Central memory CD8-positive, alpha-beta T cell (primary cell): ENCODE results near the gene FAM50B.

Experiments
- ATAC-seq: fragments of 150-1000 bp; cut with Tn5 transposase; replicated peaks from 2 replicates; pipeline ENCODE4 v1.10.0; 2022; ENCODE audit warnings: mild to moderate bottlenecking, moderate FRiP score, moderate number of reproducible peaks; ENCODE audit not compliant: poor library complexity, severe bottlenecking; ENCODE audit errors: extremely low read depth
- DNase-seq, 2 donors: peaks; one replicate each; pipeline ENCODE4 v3.0.0; 2021; ENCODE audit warnings: low spot score in 2 of 2
- H3K27ac Mint-ChIP-seq: one replicate; pipeline ENCODE4 v1.8.0; 2022; ENCODE audit warnings: low read depth, mild to moderate bottlenecking, moderate library complexity, mixed read lengths
- H3K27me3 Mint-ChIP-seq: one replicate; pipeline ENCODE4 v1.8.0; 2022; ENCODE audit warnings: mixed read lengths
- H3K36me3 Mint-ChIP-seq: one replicate; pipeline ENCODE4 v1.8.0; 2022; ENCODE audit warnings: mild to moderate bottlenecking, moderate library complexity, mixed read lengths; ENCODE audit not compliant: insufficient read depth
- H3K4me1 Mint-ChIP-seq: one replicate; pipeline ENCODE4 v1.8.0; 2022; ENCODE audit warnings: mixed read lengths
- H3K4me3 Mint-ChIP-seq: one replicate; pipeline ENCODE4 v1.8.0; 2022; ENCODE audit warnings: mild to moderate bottlenecking, moderate library complexity, mixed read lengths
- H3K9me3 Mint-ChIP-seq: one replicate; pipeline ENCODE4 v1.8.0; 2022; ENCODE audit warnings: mixed read lengths

The FAM50B gene

GRCh38 chr6:3848925-3849605, at the start of gene FAM50B:
FAM50B (plus strand) TSS chr6:3849373; CDS start chr6:3849812, 439 bp downstream.
- Mint-ChIP-seq H3K27ac (peak within 1 kb of the TSS; percentile 46), H3K36me3 (peaks cover 9% of the 10 kb centered on the region), H3K4me1 (peaks cover 19% of the 10 kb centered on the region), H3K4me3 (peak within 1 kb of the TSS; percentile 70), H3K9me3 (no peaks in the 10 kb centered on the region), H3K27me3 (no peaks in the 10 kb centered on the region)
- ATAC-seq: peak; percentile 95
- peak; percentile 83 to 86 for DNase-seq

GRCh38 chr6:3799719-3800118, 49.5 kb upstream of the FAM50B start:
- Mint-ChIP-seq H3K9me3 (no peaks in the 10 kb centered on the region), H3K27me3 (peaks cover 10% of the 10 kb centered on the region), H3K36me3 (no peaks in the 10 kb centered on the region), H3K27ac (no peak overlapping the region), H3K4me3 (no peak overlapping the region), H3K4me1 (peaks cover 5% of the 10 kb centered on the region)
- no peak for ATAC-seq
- DNase-seq: no peak

GRCh38 chr6:3800850-3801591, 48.2 kb upstream of the FAM50B start:
- ATAC-seq (no peak), DNase-seq (no peak)
- Mint-ChIP-seq H3K9me3 (no peaks in the 10 kb centered on the region), H3K4me1 (peaks cover 5% of the 10 kb centered on the region), H3K4me3 (no peak overlapping the region), H3K27ac (no peak overlapping the region), H3K36me3 (no peaks in the 10 kb centered on the region), H3K27me3 (peaks cover 10% of the 10 kb centered on the region)

GRCh38 chr6:3801960-3802359, 47.2 kb upstream of the FAM50B start:
- DNase-seq (no peak), ATAC-seq (no peak)
- Mint-ChIP-seq H3K27ac (no peak overlapping the region), H3K9me3 (no peaks in the 10 kb centered on the region), H3K27me3 (peaks cover 10% of the 10 kb centered on the region), H3K4me3 (no peak overlapping the region), H3K36me3 (no peaks in the 10 kb centered on the region), H3K4me1 (peaks cover 5% of the 10 kb centered on the region)

- DNase-seq (no peak), ATAC-seq (no peak)
- Mint-ChIP-seq H3K27ac (no peak overlapping the region), H3K27me3 (peaks cover 20% of the 10 kb centered on the region), H3K4me3 (no peak overlapping the region), H3K4me1 (peaks cover 5% of the 10 kb centered on the region), H3K36me3 (no peaks in the 10 kb centered on the region), H3K9me3 (no peaks in the 10 kb centered on the region)
Observed at GRCh38 chr6:3803627-3804468, 45.3 kb upstream of the FAM50B start.

GRCh38 chr6:3804964-3805363, 44.2 kb upstream of the FAM50B start:
- no peak for ATAC-seq
- peaks cover 5% of the 10 kb centered on the region for H3K4me1 Mint-ChIP-seq
- peaks cover 20% of the 10 kb centered on the region for H3K27me3 Mint-ChIP-seq
- H3K36me3 Mint-ChIP-seq: no peaks in the 10 kb centered on the region
- H3K4me3 Mint-ChIP-seq: no peak overlapping the region
- no peak for DNase-seq
- no peak overlapping the region for H3K27ac Mint-ChIP-seq
- no peaks in the 10 kb centered on the region for H3K9me3 Mint-ChIP-seq

- Mint-ChIP-seq H3K27me3 (peaks cover 23% of the 10 kb centered on the region), H3K36me3 (no peaks in the 10 kb centered on the region), H3K9me3 (no peaks in the 10 kb centered on the region), H3K4me1 (peaks cover 5% of the 10 kb centered on the region), H3K4me3 (no peak overlapping the region), H3K27ac (no peak overlapping the region)
- no peak for DNase-seq
- no peak for ATAC-seq
Observed at GRCh38 chr6:3805448-3806123, 43.6 kb upstream of the FAM50B start.

- H3K4me3 Mint-ChIP-seq: no peak overlapping the region
- H3K9me3 Mint-ChIP-seq: no peaks in the 10 kb centered on the region
- H3K27me3 Mint-ChIP-seq: peaks cover 23% of the 10 kb centered on the region
- ATAC-seq (no peak), DNase-seq (no peak)
- no peaks in the 10 kb centered on the region for H3K36me3 Mint-ChIP-seq
- no peak overlapping the region for H3K27ac Mint-ChIP-seq
- H3K4me1 Mint-ChIP-seq: peaks cover 5% of the 10 kb centered on the region
Observed at GRCh38 chr6:3806169-3806922, 42.8 kb upstream of the FAM50B start.

GRCh38 chr6:3808199-3808598, 41.0 kb upstream of the FAM50B start:
- Mint-ChIP-seq H3K27ac (no peak overlapping the region), H3K4me3 (no peak overlapping the region), H3K4me1 (no peaks in the 10 kb centered on the region), H3K9me3 (no peaks in the 10 kb centered on the region), H3K27me3 (peaks cover 19% of the 10 kb centered on the region), H3K36me3 (no peaks in the 10 kb centered on the region)
- DNase-seq (no peak), ATAC-seq (no peak)

- Mint-ChIP-seq H3K36me3 (no peaks in the 10 kb centered on the region), H3K9me3 (no peaks in the 10 kb centered on the region), H3K4me1 (no peaks in the 10 kb centered on the region), H3K27me3 (peaks cover 19% of the 10 kb centered on the region), H3K27ac (no peak overlapping the region), H3K4me3 (no peak overlapping the region)
- ATAC-seq: no peak
- no peak for DNase-seq
Observed at GRCh38 chr6:3808759-3809514, 40.2 kb upstream of the FAM50B start.

GRCh38 chr6:3809515-3809891, 39.7 kb upstream of the FAM50B start:
- peaks cover 19% of the 10 kb centered on the region for H3K27me3 Mint-ChIP-seq
- no peak overlapping the region for H3K27ac Mint-ChIP-seq
- ATAC-seq: no peak
- no peaks in the 10 kb centered on the region for H3K9me3 Mint-ChIP-seq
- H3K4me3 Mint-ChIP-seq: no peak overlapping the region
- no peaks in the 10 kb centered on the region for H3K36me3 Mint-ChIP-seq
- DNase-seq: no peak
- H3K4me1 Mint-ChIP-seq: no peaks in the 10 kb centered on the region
